ENCODE results near the gene ZC3H4.

Gene ZC3H4

GRCh38 chr19:47098608-47099007 is 15.0 kb downstream of the ZC3H4 start:
- TF ChIP-seq ZFP30 (CRISPR knock-in tag; IDR thresholded peaks at IDR 0.05) (no peak), ZNF8 (CRISPR knock-in tag; IDR thresholded peaks at IDR 0.05) (no peak), ZFP3 (CRISPR knock-in tag; IDR thresholded peaks at IDR 0.05) (no peak), ISL1 (CRISPR knock-in tag; IDR thresholded peaks at IDR 0.05) (no peak), RARB (CRISPR knock-in tag; IDR thresholded peaks at IDR 0.05) (no peak), ZNF70 (CRISPR knock-in tag; IDR thresholded peaks at IDR 0.05) (no peak), ZNF565 (CRISPR knock-in tag; conservative IDR thresholded peaks at IDR 0.05; ENCODE audit: low read depth) (no peak), PPARA (CRISPR knock-in tag; IDR thresholded peaks at IDR 0.05; ENCODE audit: borderline replicate concordance) (no peak), ZC3H10 (CRISPR knock-in tag; IDR thresholded peaks at IDR 0.05) (no peak), ARNTL (CRISPR knock-in tag; IDR thresholded peaks at IDR 0.05; ENCODE audit: borderline replicate concordance, low read depth) (no peak), OSR1 (CRISPR knock-in tag; IDR thresholded peaks at IDR 0.05) (no peak), TOX (CRISPR knock-in tag; IDR thresholded peaks at IDR 0.05; ENCODE audit: borderline replicate concordance) (no peak), BACH2 (CRISPR knock-in tag; IDR thresholded peaks at IDR 0.05; ENCODE audit: borderline replicate concordance) (no peak)
- TF ChIP-seq, protein P1, sequence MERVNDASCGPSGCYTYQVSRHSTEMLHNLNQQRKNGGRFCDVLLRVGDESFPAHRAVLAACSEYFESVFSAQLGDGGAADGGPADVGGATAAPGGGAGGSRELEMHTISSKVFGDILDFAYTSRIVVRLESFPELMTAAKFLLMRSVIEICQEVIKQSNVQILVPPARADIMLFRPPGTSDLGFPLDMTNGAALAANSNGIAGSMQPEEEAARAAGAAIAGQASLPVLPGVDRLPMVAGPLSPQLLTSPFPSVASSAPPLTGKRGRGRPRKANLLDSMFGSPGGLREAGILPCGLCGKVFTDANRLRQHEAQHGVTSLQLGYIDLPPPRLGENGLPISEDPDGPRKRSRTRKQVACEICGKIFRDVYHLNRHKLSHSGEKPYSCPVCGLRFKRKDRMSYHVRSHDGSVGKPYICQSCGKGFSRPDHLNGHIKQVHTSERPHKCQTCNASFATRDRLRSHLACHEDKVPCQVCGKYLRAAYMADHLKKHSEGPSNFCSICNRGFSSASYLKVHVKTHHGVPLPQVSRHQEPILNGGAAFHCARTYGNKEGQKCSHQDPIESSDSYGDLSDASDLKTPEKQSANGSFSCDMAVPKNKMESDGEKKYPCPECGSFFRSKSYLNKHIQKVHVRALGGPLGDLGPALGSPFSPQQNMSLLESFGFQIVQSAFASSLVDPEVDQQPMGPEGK (CRISPR knock-in tag; IDR thresholded peaks at IDR 0.05; ENCODE audit: borderline replicate concordance) = no peak
- TF ChIP-seq, protein P2, sequence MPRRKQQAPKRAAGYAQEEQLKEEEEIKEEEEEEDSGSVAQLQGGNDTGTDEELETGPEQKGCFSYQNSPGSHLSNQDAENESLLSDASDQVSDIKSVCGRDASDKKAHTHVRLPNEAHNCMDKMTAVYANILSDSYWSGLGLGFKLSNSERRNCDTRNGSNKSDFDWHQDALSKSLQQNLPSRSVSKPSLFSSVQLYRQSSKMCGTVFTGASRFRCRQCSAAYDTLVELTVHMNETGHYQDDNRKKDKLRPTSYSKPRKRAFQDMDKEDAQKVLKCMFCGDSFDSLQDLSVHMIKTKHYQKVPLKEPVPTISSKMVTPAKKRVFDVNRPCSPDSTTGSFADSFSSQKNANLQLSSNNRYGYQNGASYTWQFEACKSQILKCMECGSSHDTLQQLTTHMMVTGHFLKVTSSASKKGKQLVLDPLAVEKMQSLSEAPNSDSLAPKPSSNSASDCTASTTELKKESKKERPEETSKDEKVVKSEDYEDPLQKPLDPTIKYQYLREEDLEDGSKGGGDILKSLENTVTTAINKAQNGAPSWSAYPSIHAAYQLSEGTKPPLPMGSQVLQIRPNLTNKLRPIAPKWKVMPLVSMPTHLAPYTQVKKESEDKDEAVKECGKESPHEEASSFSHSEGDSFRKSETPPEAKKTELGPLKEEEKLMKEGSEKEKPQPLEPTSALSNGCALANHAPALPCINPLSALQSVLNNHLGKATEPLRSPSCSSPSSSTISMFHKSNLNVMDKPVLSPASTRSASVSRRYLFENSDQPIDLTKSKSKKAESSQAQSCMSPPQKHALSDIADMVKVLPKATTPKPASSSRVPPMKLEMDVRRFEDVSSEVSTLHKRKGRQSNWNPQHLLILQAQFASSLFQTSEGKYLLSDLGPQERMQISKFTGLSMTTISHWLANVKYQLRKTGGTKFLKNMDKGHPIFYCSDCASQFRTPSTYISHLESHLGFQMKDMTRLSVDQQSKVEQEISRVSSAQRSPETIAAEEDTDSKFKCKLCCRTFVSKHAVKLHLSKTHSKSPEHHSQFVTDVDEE (CRISPR knock-in tag; IDR thresholded peaks at IDR 0.05) = no peak
- ATAC-seq = no peak

DNA sequence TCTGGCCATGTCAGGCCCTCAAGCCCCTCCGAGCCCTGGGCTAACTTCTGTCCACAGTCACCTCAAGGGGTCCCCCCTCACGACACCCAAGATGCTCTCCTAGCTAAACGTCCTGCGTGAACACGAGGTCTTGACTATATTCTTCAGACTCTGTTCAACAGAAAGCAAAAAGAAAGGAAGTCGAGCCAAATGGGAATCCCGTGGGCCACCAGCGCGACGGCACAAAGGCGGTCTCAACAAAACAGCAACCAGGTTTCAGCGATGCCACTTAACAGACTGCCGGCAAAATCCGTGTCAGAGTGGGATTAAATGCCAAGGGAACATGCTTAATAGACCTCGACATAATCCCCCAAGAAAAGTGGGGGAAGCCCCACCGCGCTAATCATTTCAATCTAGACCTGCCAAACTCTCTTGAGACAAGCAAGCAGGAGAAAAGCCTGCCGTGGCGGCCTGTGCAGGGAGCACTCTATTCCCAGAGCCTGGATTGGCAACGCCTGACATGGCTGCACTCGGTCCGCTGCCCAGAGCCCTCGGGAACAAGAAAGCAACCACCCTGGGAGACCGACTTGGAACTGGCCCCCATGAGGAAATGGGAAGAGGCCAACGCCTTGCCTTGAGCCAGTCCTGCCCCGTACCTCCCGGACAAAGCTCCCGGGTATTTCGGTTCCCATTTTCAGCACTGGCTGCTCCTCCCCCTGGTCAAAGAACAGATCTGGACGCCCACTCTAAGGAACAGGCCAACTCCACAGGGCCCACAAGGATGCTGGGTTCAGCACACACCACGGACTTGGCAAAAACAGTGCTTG is 16.0 kb downstream of the ZC3H4 start:
- no peak for ATAC-seq
- TF ChIP-seq PPARA (CRISPR knock-in tag; IDR thresholded peaks at IDR 0.05; ENCODE audit: borderline replicate concordance) (no peak), CSDC2 (CRISPR knock-in tag; IDR thresholded peaks at IDR 0.05) (no peak), ISL1 (CRISPR knock-in tag; IDR thresholded peaks at IDR 0.05) (no peak), OSR1 (CRISPR knock-in tag; IDR thresholded peaks at IDR 0.05) (no peak), ARNTL (CRISPR knock-in tag; IDR thresholded peaks at IDR 0.05; ENCODE audit: borderline replicate concordance, low read depth) (no peak), BACH2 (CRISPR knock-in tag; IDR thresholded peaks at IDR 0.05; ENCODE audit: borderline replicate concordance) (no peak), GLIS3 (CRISPR knock-in tag; IDR thresholded peaks at IDR 0.05) (no peak), TOX (CRISPR knock-in tag; IDR thresholded peaks at IDR 0.05; ENCODE audit: borderline replicate concordance) (no peak), ESRRG (CRISPR knock-in tag; IDR thresholded peaks at IDR 0.05) (no peak), ZNF70 (CRISPR knock-in tag; IDR thresholded peaks at IDR 0.05) (no peak)

- TF ChIP-seq ESRRG (CRISPR knock-in tag; IDR thresholded peaks at IDR 0.05) = no peak
- TF ChIP-seq, protein P2 (CRISPR knock-in tag; IDR thresholded peaks at IDR 0.05) = no peak
- ATAC-seq = no peak
Observed at GRCh38 chr19:47096721-47097120, 16.9 kb downstream of the ZC3H4 start.

DNA sequence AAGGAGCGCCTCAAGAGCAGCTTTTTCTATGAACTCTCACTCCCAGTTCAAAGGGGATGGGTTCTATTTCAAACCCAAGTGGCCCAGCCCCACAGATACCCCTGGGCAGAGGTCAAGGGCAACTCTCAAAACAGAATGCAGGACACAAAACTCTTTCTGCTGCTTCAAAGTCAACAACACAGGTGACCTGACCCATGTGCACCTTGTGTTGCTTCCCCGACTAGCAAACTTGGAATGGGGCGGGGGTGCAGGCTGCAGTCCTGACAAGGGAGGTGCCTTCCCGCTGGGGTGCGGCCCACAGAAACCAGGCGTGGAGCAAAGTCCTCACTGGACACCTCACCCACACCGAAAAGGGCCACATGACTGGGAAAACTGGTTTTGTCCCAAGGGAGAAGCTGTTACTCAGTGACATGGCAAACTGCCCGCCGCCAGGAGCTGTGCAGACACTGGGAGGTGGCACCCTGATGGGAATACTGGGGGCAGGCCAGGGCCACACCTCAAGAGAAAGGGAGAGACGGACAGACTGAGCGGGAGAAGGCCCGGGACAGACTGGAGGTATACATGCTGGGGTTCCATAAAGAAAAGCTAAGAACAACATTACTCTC is 17.4 kb downstream of the ZC3H4 start:
- ATAC-seq = no peak
- TF ChIP-seq, protein P3, sequence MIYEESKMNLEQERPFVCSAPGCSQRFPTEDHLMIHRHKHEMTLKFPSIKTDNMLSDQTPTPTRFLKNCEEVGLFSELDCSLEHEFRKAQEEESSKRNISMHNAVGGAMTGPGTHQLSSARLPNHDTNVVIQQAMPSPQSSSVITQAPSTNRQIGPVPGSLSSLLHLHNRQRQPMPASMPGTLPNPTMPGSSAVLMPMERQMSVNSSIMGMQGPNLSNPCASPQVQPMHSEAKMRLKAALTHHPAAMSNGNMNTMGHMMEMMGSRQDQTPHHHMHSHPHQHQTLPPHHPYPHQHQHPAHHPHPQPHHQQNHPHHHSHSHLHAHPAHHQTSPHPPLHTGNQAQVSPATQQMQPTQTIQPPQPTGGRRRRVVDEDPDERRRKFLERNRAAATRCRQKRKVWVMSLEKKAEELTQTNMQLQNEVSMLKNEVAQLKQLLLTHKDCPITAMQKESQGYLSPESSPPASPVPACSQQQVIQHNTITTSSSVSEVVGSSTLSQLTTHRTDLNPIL (CRISPR knock-in tag; IDR thresholded peaks at IDR 0.05; ENCODE audit: low read depth) = no peak
- no peak for TF ChIP-seq GLIS3 (CRISPR knock-in tag; IDR thresholded peaks at IDR 0.05)
